PC-9 (cell line): ENCODE results near the gene ADAMTS2. TPM values are rescaled to one million over a fixed set of nuclear protein-coding genes. Genes with fewer than 3 reads are reported as not detected.

ENCODE experiments used
- BruUV-seq: library from RNA; stranded (reverse); fragments of 400-500 nt; replicated peaks from 2 replicates; lab custom pipeline; 2021; lab: Mats Ljungman, UMichigan
- CTCF ChIA-PET: fragments of 300-600 bp; sonication (Branson Sonifier 250); formaldehyde crosslinking; loops from one replicate; lab custom pipeline; 2022; ENCODE audit warnings: antibody characterized with exemption; lab: Charles Lee
- POLR2A ChIA-PET: fragments of 300-600 bp; sonication (Branson Sonifier 250); formaldehyde crosslinking; loops from one replicate; lab custom pipeline; 2022; ENCODE audit warnings: antibody characterized with exemption; ENCODE audit not compliant: unreplicated experiment; lab: Charles Lee
- DNase-seq, 2 experiments: peaks; one replicate each; pipeline versions ENCODE4 v3.0.0 to v3.0.0-alpha.2; 2015 to 2022; ENCODE audit warnings: mixed read lengths in 1 of 2
- H2AFZ ChIP-seq: fragments of 200-600 bp; sonication (generic); 2 replicates; pipeline ENCODE4 v1.8.1; 2017; ENCODE audit warnings: antibody characterized with exemption
- H3F3A ChIP-seq: fragments of 200-600 bp; sonication (generic); 2 replicates; pipeline ENCODE4 v1.8.1; 2017; ENCODE audit warnings: antibody characterized with exemption, mild to moderate bottlenecking, low read depth; ENCODE audit not compliant: insufficient read depth
- H3K27ac ChIP-seq: fragments of 200-600 bp; sonication (generic); 2 replicates; pipeline ENCODE4 v1.6.1; 2016; ENCODE audit warnings: mixed run types
- H3K27me3 ChIP-seq: fragments of 200-600 bp; sonication (generic); 2 replicates; pipeline ENCODE4 v1.6.1; 2016; ENCODE audit warnings: low read depth, mixed run types; ENCODE audit not compliant: insufficient read depth
- H3K36me3 ChIP-seq: fragments of 200-600 bp; sonication (generic); 2 replicates; pipeline ENCODE4 v1.6.1; 2016; ENCODE audit warnings: low read depth, mixed run types
- H3K4me1 ChIP-seq: fragments of 200-600 bp; sonication (generic); replicated peaks from 2 replicates; pipeline ENCODE4 v1.6.1; 2016; ENCODE audit warnings: mixed run types; ENCODE audit not compliant: insufficient read depth
- H3K4me2 ChIP-seq: fragments of 200-600 bp; sonication (generic); 2 replicates; pipeline ENCODE4 v1.6.1; 2017; ENCODE audit warnings: mixed run types
- H3K4me3 ChIP-seq: fragments of 200-600 bp; sonication (generic); 2 replicates; pipeline ENCODE4 v1.6.1; 2016; ENCODE audit warnings: mixed run types
- H3K79me2 ChIP-seq: fragments of 200-600 bp; sonication (generic); 2 replicates; pipeline ENCODE4 v1.6.1; 2017; ENCODE audit warnings: low read depth, mixed run types
- H3K9me2 ChIP-seq: fragments of 200-600 bp; sonication (generic); 2 replicates; pipeline ENCODE4 v1.8.1; 2017; ENCODE audit warnings: mild to moderate bottlenecking; ENCODE audit not compliant: insufficient read depth
- H3K9me3 ChIP-seq: fragments of 200-600 bp; sonication (generic); 2 replicates; pipeline ENCODE4 v1.8.1; 2016; ENCODE audit warnings: low read depth; ENCODE audit not compliant: insufficient read depth
- H4K20me1 ChIP-seq: fragments of 200-600 bp; sonication (generic); 2 replicates; pipeline ENCODE4 v1.8.1; 2017; ENCODE audit not compliant: insufficient read depth
- CTCF ChIP-seq: fragments of 200-600 bp; sonication (generic); conservative IDR thresholded peaks from 2 replicates; pipeline ENCODE4 v1.6.1; 2017; ENCODE audit warnings: mixed run types, antibody characterized with exemption, mild to moderate bottlenecking, moderate library complexity
- EZH2 ChIP-seq: fragments of 200-600 bp; sonication (generic); IDR thresholded peaks from 2 replicates; pipeline ENCODE4 v1.8.0; 2017; ENCODE audit warnings: antibody characterized with exemption, low read depth
- intact Hi-C: fragments of 100-400 bp; cut with micrococcal nuclease; formaldehyde crosslinking; loops from one replicate; pipeline ENCODE4 v1.10.0; 2022; ENCODE audit not compliant: unreplicated experiment
- total RNA-seq: library from RNA; stranded (reverse); gene quantifications from 2 replicates; pipeline ENCODE4 v1.2.3, GENCODE V29; 2021

The ADAMTS2 gene
- total RNA-seq, 1 experiment from 2014 or later, result not detected

- Histone ChIP-seq H4K20me1 (no peaks in the 10 kb centered on the region), H3K4me3 (no peak overlapping the region), H3K4me2 (no peak overlapping the region), H2AFZ (no peak overlapping the region), H3K27me3 (peaks cover 44% of the 10 kb centered on the region), H3F3A (no peaks in the 10 kb centered on the region), H3K9me3 (no peaks in the 10 kb centered on the region), H3K4me1 (no peaks in the 10 kb centered on the region), H3K36me3 (no peaks in the 10 kb centered on the region), H3K9me2 (no peaks in the 10 kb centered on the region), H3K27ac (no peak overlapping the region), H3K79me2 (no peaks in the 10 kb centered on the region)
- BruUV-seq, result no TSS peak
- ChIA-PET POLR2A (no interaction called here), CTCF (no interaction called here)
- intact Hi-C loops, result no loop called here
- no peak for DNase-seq
- no peak for TF ChIP-seq CTCF
- TF ChIP-seq EZH2, result no peak
Measured at GRCh38 chr5:179124273-179124852, 220.9 kb downstream of the ADAMTS2 start.

- no peak for DNase-seq
- Histone ChIP-seq H3F3A (no peaks in the 10 kb centered on the region), H3K36me3 (no peaks in the 10 kb centered on the region), H3K9me2 (no peaks in the 10 kb centered on the region), H4K20me1 (no peaks in the 10 kb centered on the region), H3K4me3 (no peak overlapping the region), H3K79me2 (no peaks in the 10 kb centered on the region), H2AFZ (no peak overlapping the region), H3K27me3 (peaks cover 43% of the 10 kb centered on the region), H3K4me2 (no peak overlapping the region), H3K9me3 (no peaks in the 10 kb centered on the region), H3K4me1 (no peaks in the 10 kb centered on the region), H3K27ac (no peak overlapping the region)
- no peak for TF ChIP-seq EZH2
- TF ChIP-seq CTCF, result no peak
- ChIA-PET POLR2A (no interaction called here), CTCF (no interaction called here)
- intact Hi-C loops, result no loop called here
- no TSS peak for BruUV-seq
Measured at GRCh38 chr5:179123491-179124272, 221.6 kb downstream of the ADAMTS2 start.

- POLR2A ChIA-PET, result no interaction called here
- no peaks in the 10 kb centered on the region for H3K9me2 ChIP-seq
- DNase-seq, result no peak
- intact Hi-C loops, result no loop called here
- H2AFZ ChIP-seq, result no peak overlapping the region
- H4K20me1 ChIP-seq, result no peaks in the 10 kb centered on the region
- TF ChIP-seq CTCF (no peak), EZH2 (no peak)
- peaks cover 46% of the 10 kb centered on the region for H3K27me3 ChIP-seq
- no peaks in the 10 kb centered on the region for H3K9me3 ChIP-seq
- H3F3A ChIP-seq, result no peaks in the 10 kb centered on the region
- BruUV-seq, result no TSS peak
- no peak overlapping the region for H3K27ac ChIP-seq
- H3K79me2 ChIP-seq, result no peaks in the 10 kb centered on the region
- H3K36me3 ChIP-seq, result no peaks in the 10 kb centered on the region
- no peak overlapping the region for H3K4me2 ChIP-seq
- CTCF ChIA-PET, result no interaction called here
- H3K4me3 ChIP-seq, result no peak overlapping the region
- no peaks in the 10 kb centered on the region for H3K4me1 ChIP-seq
Measured at GRCh38 chr5:179123109-179123426, 222.2 kb downstream of the ADAMTS2 start.
